ENCODE results near the gene IGSF9.
A peak's percentile ranks its signal among the peaks of the same experiment; 100 is the strongest.

IGSF9 gene

GRCh38 chr1:159931795-159932173, 13.6 kb downstream of the IGSF9 start:
- no peak for DNase-seq

- no peak for DNase-seq
Observed at GRCh38 chr1:159931101-159931794, 14.2 kb downstream of the IGSF9 start.

- DNase-seq, result no peak
Observed at GRCh38 chr1:159930634-159931033, 14.8 kb downstream of the IGSF9 start.

GRCh38 chr1:159930216-159930615, 15.2 kb downstream of the IGSF9 start:
- no peak for DNase-seq

GRCh38 chr1:159929155-159930051, 16.0 kb downstream of the IGSF9 start:
- DNase-seq, result no peak

- DNase-seq, result no peak
Observed at GRCh38 chr1:159928491-159929050, 16.8 kb downstream of the IGSF9 start.

GRCh38 chr1:159927849-159928431, 17.5 kb downstream of the IGSF9 start:
- no peak for DNase-seq

- DNase-seq, result no peak
Observed at GRCh38 chr1:159927211-159927848, 18.1 kb downstream of the IGSF9 start.

- DNase-seq, result no peak
Observed at GRCh38 chr1:159925719-159926078, 19.7 kb downstream of the IGSF9 start.

- DNase-seq, result peak; percentile 86
Observed at GRCh38 chr1:159924791-159925718, 20.4 kb downstream of the IGSF9 start, which contains the start of gene TAGLN2. Gene TAGLN2 (minus strand): TSS chr1:159925507. CDS start chr1:159920509, 4,998 bp downstream.

GRCh38 chr1:159924025-159924790, 21.2 kb downstream of the IGSF9 start:
- peak; percentile 60 for DNase-seq

GRCh38 chr1:159923203-159924024, 22.0 kb downstream of the IGSF9 start:
- DNase-seq, result peak; percentile 85

- no peak for DNase-seq
Observed at GRCh38 chr1:159922511-159923202, 22.8 kb downstream of the IGSF9 start.

- peak; percentile 31 for DNase-seq
Observed at GRCh38 chr1:159921700-159922504, 23.5 kb downstream of the IGSF9 start.

- DNase-seq, result no peak
Observed at GRCh38 chr1:159921251-159921650, 24.2 kb downstream of the IGSF9 start.

- DNase-seq, result no peak
Observed at GRCh38 chr1:159920651-159921050, 24.8 kb downstream of the IGSF9 start.

- no peak for DNase-seq
Observed at GRCh38 chr1:159920202-159920601, 25.2 kb downstream of the IGSF9 start.

GRCh38 chr1:159919236-159919865, 26.1 kb downstream of the IGSF9 start:
- no peak for DNase-seq

All from activated gamma-delta T cell treated with Interleukin-2 at 50 U/mL for 16 hours (primary cell).